Measurements from ENCODE around the gene ZNF576. TPM values are rescaled to one million over a fixed set of nuclear protein-coding genes. Genes with fewer than 3 reads are reported as not detected.
A peak's percentile ranks its signal among the peaks of the same experiment; 100 is the strongest.

The ZNF576 gene
- total and polyA plus RNA-seq, 9 of the 15 experiments (the other 6 are each of a cell fraction or from before 2014, with no cell fraction given), result 6.8 to 18.2 (median 12.2) TPM

DNA sequence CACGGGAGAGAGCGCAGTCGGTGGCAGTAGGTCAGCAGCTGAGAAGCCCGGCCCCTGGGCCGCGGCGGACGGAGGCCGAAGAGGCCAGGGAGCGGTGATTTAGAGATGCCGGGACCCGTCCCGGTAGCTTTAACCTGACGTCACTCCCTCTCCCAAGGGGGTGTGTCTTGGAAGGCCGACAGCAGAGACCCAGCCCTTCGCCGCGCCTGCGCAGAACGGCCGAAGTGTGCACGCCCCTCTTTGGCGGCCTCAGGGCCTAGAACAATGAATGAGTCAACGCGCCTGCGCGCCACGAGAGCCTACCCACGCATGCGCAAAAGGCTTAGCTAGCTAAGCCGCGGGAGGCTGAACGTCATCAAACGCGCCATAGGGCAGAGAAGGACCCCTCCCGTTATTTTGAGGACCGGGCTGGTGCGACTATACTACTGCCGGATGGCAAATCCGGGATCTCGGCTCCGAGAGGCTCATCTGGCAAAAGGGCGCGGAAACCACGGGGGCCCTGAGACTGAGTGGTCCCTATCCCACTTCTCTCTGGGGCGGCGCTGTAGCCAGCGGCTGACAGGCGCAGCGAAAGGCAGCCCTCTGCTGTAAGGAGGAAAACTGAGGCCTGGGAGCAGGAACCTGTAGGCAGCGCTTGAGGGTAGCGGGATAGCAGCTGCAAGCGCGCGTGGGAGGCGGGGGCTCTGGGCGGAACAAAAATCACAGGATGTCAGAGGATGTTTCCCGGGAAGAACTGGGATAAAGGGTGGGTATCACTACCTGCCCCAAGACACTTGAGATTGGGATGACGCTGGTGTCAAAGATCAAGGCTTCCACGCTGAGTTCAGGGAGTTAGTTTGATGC, at the start of gene ZNF576, which contains the start of gene IRGQ (continued):
- TF ChIP-seq ZNF407 (IDR thresholded peaks at IDR 0.05; ENCODE audit: low read depth) (peak; percentile 93), CBX5 (IDR thresholded peaks at IDR 0.05; ENCODE audit: borderline replicate concordance, low read depth) (no peak), ZFX (CRISPR knock-in tag; IDR thresholded peaks at IDR 0.05) (peak; percentile 90), ILF3 (IDR thresholded peaks at IDR 0.05; ENCODE audit: borderline replicate concordance) (no peak; the same call in 1 of the 2 replicates), NFXL1 (CRISPR knock-in tag; IDR thresholded peaks at IDR 0.05) (no peak), FOXA3 (CRISPR knock-in tag; conservative IDR thresholded peaks at IDR 0.05 in 1 of 2, IDR thresholded peaks at IDR 0.05 in 1 of 2) (no peak), TFAM (CRISPR knock-in tag; conservative IDR thresholded peaks at IDR 0.05) (no peak), SETDB1 (IDR thresholded peaks at IDR 0.05; ENCODE audit: low read length) (no peak), ZNF644 (tag; IDR thresholded peaks at IDR 0.05; ENCODE audit: low read depth) (peak; percentile 43; the same call in 1 of the 2 replicates), STAT5A (IDR thresholded peaks at IDR 0.05; ENCODE audit: borderline replicate concordance, low read length) (peak; percentile 36; the same call in 1 of the 2 replicates), RHOXF2B (CRISPR knock-in tag; conservative IDR thresholded peaks at IDR 0.05) (peak; percentile 75; the same call in 1 of the 2 replicates), TCFL5 (CRISPR knock-in tag; conservative IDR thresholded peaks at IDR 0.05) (no peak), PRMT5 (CRISPR knock-in tag; IDR thresholded peaks at IDR 0.05) (no peak), NELFE (IDR thresholded peaks at IDR 0.05; ENCODE audit: insufficient read depth, insufficient read length) (no peak), ZNF124 (CRISPR knock-in tag; IDR thresholded peaks at IDR 0.05) (no peak), SP2 (IDR thresholded peaks at IDR 0.05; ENCODE audit: extremely low read depth, low read depth, low read length, poor library complexity, severe bottlenecking) (no peak), CREM (IDR thresholded peaks at IDR 0.05; ENCODE audit: low read depth) (peak; percentile 99), CCNT2 (IDR thresholded peaks at IDR 0.05; ENCODE audit: borderline replicate concordance, extremely low read depth, insufficient read length, low read depth, low read length) (peak; percentile 54), IRF2 (CRISPR knock-in tag; IDR thresholded peaks at IDR 0.05) (no peak), RBM34 (IDR thresholded peaks at IDR 0.05; ENCODE audit: borderline replicate concordance, insufficient read depth, low read length) (no peak), KLF10 (CRISPR knock-in tag; IDR thresholded peaks at IDR 0.05) (no peak), MCM3 (IDR thresholded peaks at IDR 0.05) (no peak)
